ENCODE measurements around the gene GFAP. TPM values are rescaled to one million over a fixed set of nuclear protein-coding genes. Genes with fewer than 3 reads are reported as not detected.

The GFAP gene
- total and polyA plus RNA-seq, 2 experiments from 2014 or later = 0.10 TPM; not detected in 1

DNA sequence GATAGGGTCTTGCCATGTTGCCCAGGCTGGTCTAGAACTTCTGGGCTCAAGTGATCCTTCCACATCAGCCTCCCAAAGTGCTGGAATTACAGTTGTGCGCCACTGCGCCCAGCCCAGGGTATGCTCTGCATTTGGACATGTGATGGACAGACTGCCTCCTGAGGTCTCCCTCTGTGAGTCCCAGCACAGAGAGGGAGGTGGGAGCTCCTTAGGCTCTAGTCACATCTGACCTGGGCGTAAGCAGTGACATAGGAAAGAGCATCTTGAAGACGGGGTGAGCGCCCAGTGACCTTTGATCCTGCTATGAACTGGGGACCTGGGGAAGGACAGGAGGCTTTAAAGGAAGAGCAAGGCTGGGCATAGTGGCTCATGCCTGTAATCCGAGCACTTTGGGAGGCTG, 2.2 kb upstream of the GFAP start:
- Histone ChIP-seq H3K79me2 (no peaks in the 10 kb centered on the region), H3K27ac (no peak overlapping the region), H2AFZ (no peak overlapping the region), H3K9me3 (ENCODE audit: low read depth) (no peaks in the 10 kb centered on the region), H3K4me3 (no peak overlapping the region), H3K4me1 (ENCODE audit: insufficient read depth) (no peaks in the 10 kb centered on the region), H3K36me3 (replicated peaks; ENCODE audit: insufficient read depth, low read depth) (no peaks in the 10 kb centered on the region), H4K20me1 (ENCODE audit: insufficient read depth, poor library complexity, severe bottlenecking) (no peaks in the 10 kb centered on the region), H3K9me2 (replicated peaks; ENCODE audit: insufficient read depth) (no peaks in the 10 kb centered on the region), H3K4me2 (no peak overlapping the region), H3K27me3 (peaks cover 14% of the 10 kb centered on the region)
- no peak for DNase-seq (ENCODE audit: low spot score)
- 92% methylated on average over 6 of the region's 6 CpGs for WGBS (ENCODE audit: low lambda C conversion rate, missing lambda C conversion rate)
- no peak for TF ChIP-seq EZH2 (IDR thresholded peaks at IDR 0.05; ENCODE audit: borderline replicate concordance)
- TF ChIP-seq EZH2phosphoT487 (IDR thresholded peaks at IDR 0.05; ENCODE audit: low read depth, severe bottlenecking, unreplicated experiment) = no peak
- TF ChIP-seq, protein P1, sequence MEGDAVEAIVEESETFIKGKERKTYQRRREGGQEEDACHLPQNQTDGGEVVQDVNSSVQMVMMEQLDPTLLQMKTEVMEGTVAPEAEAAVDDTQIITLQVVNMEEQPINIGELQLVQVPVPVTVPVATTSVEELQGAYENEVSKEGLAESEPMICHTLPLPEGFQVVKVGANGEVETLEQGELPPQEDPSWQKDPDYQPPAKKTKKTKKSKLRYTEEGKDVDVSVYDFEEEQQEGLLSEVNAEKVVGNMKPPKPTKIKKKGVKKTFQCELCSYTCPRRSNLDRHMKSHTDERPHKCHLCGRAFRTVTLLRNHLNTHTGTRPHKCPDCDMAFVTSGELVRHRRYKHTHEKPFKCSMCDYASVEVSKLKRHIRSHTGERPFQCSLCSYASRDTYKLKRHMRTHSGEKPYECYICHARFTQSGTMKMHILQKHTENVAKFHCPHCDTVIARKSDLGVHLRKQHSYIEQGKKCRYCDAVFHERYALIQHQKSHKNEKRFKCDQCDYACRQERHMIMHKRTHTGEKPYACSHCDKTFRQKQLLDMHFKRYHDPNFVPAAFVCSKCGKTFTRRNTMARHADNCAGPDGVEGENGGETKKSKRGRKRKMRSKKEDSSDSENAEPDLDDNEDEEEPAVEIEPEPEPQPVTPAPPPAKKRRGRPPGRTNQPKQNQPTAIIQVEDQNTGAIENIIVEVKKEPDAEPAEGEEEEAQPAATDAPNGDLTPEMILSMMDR (IDR thresholded peaks at IDR 0.05; ENCODE audit: poor library complexity) = no peak

DNA sequence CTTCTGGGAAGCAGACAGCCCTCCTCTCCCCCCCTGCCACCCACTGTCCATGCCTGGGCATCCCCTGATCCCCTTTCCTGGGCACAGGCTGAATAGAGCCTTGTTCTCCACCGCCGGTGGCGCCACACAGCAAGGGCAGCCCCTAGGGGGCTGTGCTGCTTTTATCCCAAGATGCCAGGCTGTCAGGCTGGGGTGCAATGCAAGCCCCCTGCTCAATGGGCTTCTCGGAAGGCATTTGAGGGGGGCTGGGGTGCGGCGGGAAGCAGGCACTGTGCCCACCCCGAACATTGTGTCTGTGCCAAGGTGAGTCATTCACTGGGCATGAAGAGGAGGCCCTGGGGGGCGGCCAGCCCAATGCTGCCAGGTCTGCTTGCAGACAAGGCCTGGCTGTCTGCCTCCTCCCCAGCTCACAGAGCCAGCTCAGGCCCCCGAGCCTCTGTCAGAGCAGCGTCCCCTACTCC, 1.5 kb upstream of the GFAP start:
- DNase-seq (ENCODE audit: low spot score) = peak; percentile 39
- no peaks in the 10 kb centered on the region for H3K36me3 ChIP-seq (replicated peaks; ENCODE audit: insufficient read depth, low read depth)
- H3K4me3 ChIP-seq = no peak overlapping the region
- no peaks in the 10 kb centered on the region for H3K9me3 ChIP-seq (ENCODE audit: low read depth)
- no peak overlapping the region for H3K27ac ChIP-seq
- no peak overlapping the region for H3K4me2 ChIP-seq
- peaks cover 14% of the 10 kb centered on the region for H3K27me3 ChIP-seq
- no peaks in the 10 kb centered on the region for H3K79me2 ChIP-seq
- H2AFZ ChIP-seq = no peak overlapping the region
- no peaks in the 10 kb centered on the region for H3K9me2 ChIP-seq (replicated peaks; ENCODE audit: insufficient read depth)
- TF ChIP-seq, protein P1 (IDR thresholded peaks at IDR 0.05; ENCODE audit: poor library complexity) = no peak
- TF ChIP-seq EZH2phosphoT487 (IDR thresholded peaks at IDR 0.05; ENCODE audit: low read depth, severe bottlenecking, unreplicated experiment) = no peak
- no peaks in the 10 kb centered on the region for H3K4me1 ChIP-seq (ENCODE audit: insufficient read depth)
- 91% methylated on average over 10 of the region's 10 CpGs for WGBS (ENCODE audit: low lambda C conversion rate, missing lambda C conversion rate)
- H4K20me1 ChIP-seq (ENCODE audit: insufficient read depth, poor library complexity, severe bottlenecking) = no peaks in the 10 kb centered on the region

DNA sequence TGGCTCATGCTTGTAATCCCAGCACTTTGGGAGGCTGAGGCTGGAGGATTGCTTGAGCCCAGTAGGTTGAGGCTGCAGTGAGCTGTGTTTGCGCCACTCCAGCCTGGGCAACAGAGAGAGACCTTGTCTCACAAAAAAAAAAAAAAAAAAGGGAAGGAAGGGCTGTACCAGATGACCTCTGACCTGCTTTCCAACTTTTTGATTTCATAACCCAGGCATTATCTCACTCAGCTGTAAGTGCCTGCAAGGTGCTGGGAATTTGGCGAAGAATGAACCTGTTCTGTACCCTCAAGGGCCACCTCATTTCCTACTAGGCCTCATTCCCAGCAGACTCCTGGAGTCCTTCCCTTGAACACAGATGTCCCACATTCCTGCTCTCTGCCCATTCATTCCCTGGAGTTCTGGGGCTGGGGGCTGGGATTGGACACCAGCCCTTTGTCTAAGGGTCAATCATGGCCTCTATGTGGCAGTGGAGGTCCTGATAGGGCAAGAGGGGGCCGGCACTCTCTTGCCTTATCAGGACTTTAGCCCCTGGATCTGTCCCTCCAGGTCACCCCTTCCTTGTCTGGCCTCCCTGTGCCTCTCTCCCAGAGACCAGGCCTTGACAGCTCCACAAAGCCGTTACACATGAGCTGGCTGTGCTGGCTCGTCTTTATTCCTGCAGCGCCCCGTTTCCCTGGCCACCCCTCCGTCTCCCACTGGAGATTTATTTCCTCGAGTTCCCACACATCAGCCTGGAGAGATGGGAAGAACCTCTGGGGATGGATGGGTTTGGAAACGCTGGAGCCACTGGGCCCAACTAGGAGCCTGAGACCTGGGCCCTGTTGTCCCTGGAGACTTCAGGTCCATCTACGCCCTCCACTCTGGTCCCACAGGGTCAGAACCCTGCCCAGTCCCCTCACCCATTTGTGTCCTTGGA, 821 bp upstream of the GFAP start:
- Histone ChIP-seq H3K36me3 (replicated peaks; ENCODE audit: insufficient read depth, low read depth) (no peaks in the 10 kb centered on the region), H3K4me1 (ENCODE audit: insufficient read depth) (peaks cover 6% of the 10 kb centered on the region), H3K4me2 (no peak overlapping the region), H3K27ac (no peak overlapping the region), H3K9me2 (replicated peaks; ENCODE audit: insufficient read depth) (no peaks in the 10 kb centered on the region), H3K27me3 (peaks cover 13% of the 10 kb centered on the region), H3K9me3 (ENCODE audit: low read depth) (no peaks in the 10 kb centered on the region), H2AFZ (no peak overlapping the region), H4K20me1 (ENCODE audit: insufficient read depth, poor library complexity, severe bottlenecking) (no peaks in the 10 kb centered on the region), H3K79me2 (no peaks in the 10 kb centered on the region), H3K4me3 (no peak overlapping the region)
- TF ChIP-seq EZH2phosphoT487 (IDR thresholded peaks at IDR 0.05; ENCODE audit: low read depth, severe bottlenecking, unreplicated experiment) (no peak), EZH2 (IDR thresholded peaks at IDR 0.05; ENCODE audit: borderline replicate concordance) (no peak)
- TF ChIP-seq, protein P1 (IDR thresholded peaks at IDR 0.05; ENCODE audit: poor library complexity) = no peak
- DNase-seq (ENCODE audit: low spot score) = peak; percentile 6
- WGBS (ENCODE audit: low lambda C conversion rate, missing lambda C conversion rate) = 91% methylated on average over 11 of the region's 11 CpGs
